Smooth muscle cell (in vitro differentiated cells): ENCODE measurements around the gene CCSER1. TPM values are rescaled to one million over a fixed set of nuclear protein-coding genes. Genes with fewer than 3 reads are reported as not detected.

Experiments used
- polyA plus RNA-seq: library from polyadenylated mRNA; unstranded; fragments of >200 nt; fragmentation: Nextera tagmentation; extraction: Ambion mirVana; gene quantifications from 2 replicates; pipeline ENCODE4 v1.2.1, GENCODE V29; 2016
- small RNA-seq: library from RNA; depleted of rRNA; stranded (forward); fragments of <200 nt; gene quantifications from one replicate; pipeline ENCODE3, GENCODE V24; 2014
- total RNA-seq: library from RNA; depleted of rRNA; stranded (reverse); fragments of >200 nt; gene quantifications from 2 replicates; pipeline ENCODE4 v1.2.3, GENCODE V29; 2014

Gene CCSER1
- total and polyA plus RNA-seq, 2 experiments from 2014 or later, result 0.76 TPM; not detected in 1

Small RNAs within 50 kb of the gene (small RNA-seq; reads per million reads assigned to genes)
- gene AC093729.1 (not detected), gene TMSB4XP8 (22.1 reads per million, percentile 90 among the genes with 10 or more reads in this experiment)

Other genes with a start within 250 kb of the CCSER1 start
- gene MMRN1, start 232.5 kb upstream of the CCSER1 start, total RNA-seq, result 0.04 TPM in 1 of 2 replicates, not detected in the other
- not detected in 2 replicates for gene MMRN1, start 232.5 kb upstream of the CCSER1 start, polyA plus RNA-seq